AG09319 (cell line): ENCODE results near the gene NDUFB4.
"Not testable (repeated sequence)": the region's sequence is repeated elsewhere in the genome, so short reads cannot be mapped to it uniquely, and the experiment has no call there.

Source experiments
- DNase-seq: peaks from one replicate; pipeline ENCODE4 v3.0.0-alpha.2; 2010; ENCODE audit warnings: low read depth; ENCODE audit errors: extremely low read depth
- TF ChIP-seq, protein P1 (sequence below): IDR thresholded peaks from 2 replicates; pipeline ENCODE4 v1.5.1; 2011; ENCODE audit warnings: low read depth, mild to moderate bottlenecking, inconsistent platforms, low read length, moderate library complexity

NDUFB4 gene

GRCh38 chr3:120625159-120625586, 29.0 kb downstream of the NDUFB4 start:
- DNase-seq: no peak
- TF ChIP-seq, protein P1, sequence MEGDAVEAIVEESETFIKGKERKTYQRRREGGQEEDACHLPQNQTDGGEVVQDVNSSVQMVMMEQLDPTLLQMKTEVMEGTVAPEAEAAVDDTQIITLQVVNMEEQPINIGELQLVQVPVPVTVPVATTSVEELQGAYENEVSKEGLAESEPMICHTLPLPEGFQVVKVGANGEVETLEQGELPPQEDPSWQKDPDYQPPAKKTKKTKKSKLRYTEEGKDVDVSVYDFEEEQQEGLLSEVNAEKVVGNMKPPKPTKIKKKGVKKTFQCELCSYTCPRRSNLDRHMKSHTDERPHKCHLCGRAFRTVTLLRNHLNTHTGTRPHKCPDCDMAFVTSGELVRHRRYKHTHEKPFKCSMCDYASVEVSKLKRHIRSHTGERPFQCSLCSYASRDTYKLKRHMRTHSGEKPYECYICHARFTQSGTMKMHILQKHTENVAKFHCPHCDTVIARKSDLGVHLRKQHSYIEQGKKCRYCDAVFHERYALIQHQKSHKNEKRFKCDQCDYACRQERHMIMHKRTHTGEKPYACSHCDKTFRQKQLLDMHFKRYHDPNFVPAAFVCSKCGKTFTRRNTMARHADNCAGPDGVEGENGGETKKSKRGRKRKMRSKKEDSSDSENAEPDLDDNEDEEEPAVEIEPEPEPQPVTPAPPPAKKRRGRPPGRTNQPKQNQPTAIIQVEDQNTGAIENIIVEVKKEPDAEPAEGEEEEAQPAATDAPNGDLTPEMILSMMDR: no peak

DNA sequence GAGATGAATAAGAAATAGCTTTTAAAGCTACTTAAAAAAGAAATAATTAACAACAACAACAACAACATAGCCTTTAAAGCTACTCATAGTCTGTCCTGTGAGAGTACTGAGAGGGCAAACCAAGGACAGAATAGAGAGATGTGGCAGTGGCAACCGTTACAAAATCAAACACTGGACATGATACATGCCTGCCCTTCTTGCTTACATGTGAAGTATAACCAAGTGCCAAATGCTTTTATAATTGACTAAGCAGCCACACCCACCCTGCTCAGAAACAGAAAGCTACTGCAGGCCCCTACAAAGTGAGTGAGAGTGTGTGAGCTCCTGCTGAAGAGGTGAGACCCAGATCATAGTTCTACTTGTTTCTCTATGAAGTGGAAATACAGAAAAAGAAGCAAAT, 38.4 kb downstream of the NDUFB4 start:
- DNase-seq: no peak
- TF ChIP-seq, protein P1: no peak

GRCh38 chr3:120636795-120637401, 40.8 kb downstream of the NDUFB4 start:
- TF ChIP-seq, protein P1: no peak
- no peak for DNase-seq

DNA sequence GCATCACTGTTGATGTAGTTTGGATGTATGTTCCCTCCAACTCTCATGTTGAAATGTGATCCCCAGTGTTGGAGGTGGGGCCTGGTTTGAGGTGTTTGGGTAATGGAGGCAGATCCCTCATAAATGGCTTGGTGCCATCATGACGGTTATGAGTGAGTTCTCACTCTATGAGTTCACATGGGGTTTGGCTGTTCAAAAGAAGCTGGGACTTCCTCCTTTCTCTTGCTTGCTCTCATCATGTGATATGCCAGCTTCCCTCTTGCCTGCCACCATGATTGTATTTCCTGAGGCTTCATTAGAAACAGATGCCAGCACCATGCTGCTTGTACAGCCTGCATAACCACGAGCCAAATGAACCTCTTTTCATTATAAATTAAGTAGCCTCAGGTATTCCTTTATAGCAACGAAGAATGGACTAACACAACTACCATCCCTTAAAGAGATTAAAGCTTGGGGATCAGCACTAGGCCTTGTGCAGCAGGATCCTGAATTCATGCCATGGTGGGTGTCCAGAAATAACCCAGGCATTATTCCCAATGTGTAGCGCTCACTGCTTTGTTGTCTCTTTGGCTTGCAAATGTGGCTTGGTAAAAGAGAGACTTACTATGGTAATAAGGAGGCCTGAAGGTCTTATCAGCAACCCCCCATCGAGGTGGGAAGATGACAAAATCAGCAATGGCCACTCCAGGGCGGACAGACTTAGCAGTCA, 41.9 kb downstream of the NDUFB4 start:
- DNase-seq: no peak
- TF ChIP-seq, protein P1: no peak

DNA sequence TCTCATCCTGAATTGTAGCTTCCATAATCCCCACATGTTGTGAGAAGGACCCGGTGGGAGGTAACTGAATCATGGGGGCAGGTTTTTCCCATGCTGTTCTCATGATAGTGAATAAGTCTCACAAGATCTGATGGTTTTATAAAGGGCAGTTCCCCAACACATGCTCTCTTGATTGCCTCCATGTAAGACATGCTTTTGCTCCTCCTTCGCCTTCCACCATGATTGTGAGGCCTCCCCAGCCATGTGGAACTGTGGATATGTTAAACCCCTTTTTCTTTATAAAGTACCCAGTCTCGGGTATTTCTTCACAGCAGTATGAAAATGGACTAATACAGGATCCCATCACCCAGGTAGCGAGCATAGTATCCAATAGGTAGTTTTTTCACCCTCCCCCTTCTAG, 42.7 kb downstream of the NDUFB4 start:
- DNase-seq: not testable (repeated sequence)

DNA sequence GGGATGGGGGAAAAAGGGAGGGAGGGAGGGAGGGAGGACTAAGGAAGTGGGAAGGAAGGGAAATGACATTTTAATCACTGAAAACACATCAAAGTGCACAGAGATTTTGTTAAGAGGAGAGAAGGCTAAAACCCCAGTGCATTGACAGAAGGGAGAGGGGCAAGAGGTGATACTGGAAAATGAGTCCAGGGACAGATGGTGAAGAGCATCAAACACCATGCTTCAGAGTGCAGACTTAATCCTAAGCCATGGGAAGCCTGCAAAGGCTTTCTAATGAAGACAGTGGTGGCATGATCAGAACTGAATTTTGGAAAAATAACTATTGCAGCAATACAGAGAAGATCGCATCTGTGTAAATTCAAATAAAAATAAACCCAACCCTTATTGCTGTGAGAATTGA, 44.1 kb downstream of the NDUFB4 start:
- DNase-seq: no peak

GRCh38 chr3:120641696-120642246, 45.6 kb downstream of the NDUFB4 start:
- TF ChIP-seq, protein P1: no peak
- DNase-seq: no peak

More for the DNA sequence above, 44.1 kb downstream of the NDUFB4 start:
- TF ChIP-seq, protein P1: no peak
